Inflammatory macrophage (primary cell): ENCODE results near the gene A3GALT2.

Experiments used
- DNase-seq, 2 donors: peaks; one replicate each; pipeline ENCODE4 v3.0.0-alpha.2; 2020 to 2022
- total RNA-seq, 18 experiments: gene quantifications; one replicate each; lab custom pipeline; 2026; ENCODE audit warnings: mixed read lengths in 6 of 18, inconsistent platforms in 2 of 18; lab: John Stamatoyannopoulos, UW

A3GALT2 gene
- total RNA-seq, result 0 to 0.39 (median 0.08) reads per million in 18 experiments

GRCh38 chr1:33320619-33321165, at the start of gene A3GALT2:
A3GALT2 (minus strand) TSS chr1:33321098; CDS start chr1:33321098, 0 bp downstream.
- DNase-seq, result no peak

- no peak for DNase-seq
Observed at GRCh38 chr1:33370301-33370700, 49.4 kb upstream of the A3GALT2 start.

GRCh38 chr1:33369764-33370163, 48.9 kb upstream of the A3GALT2 start:
- DNase-seq, result no peak

GRCh38 chr1:33369081-33369480, 48.2 kb upstream of the A3GALT2 start:
- DNase-seq, result no peak

- DNase-seq, result no peak
Observed at GRCh38 chr1:33368431-33368830, 47.5 kb upstream of the A3GALT2 start.

GRCh38 chr1:33367485-33368405, 46.8 kb upstream of the A3GALT2 start:
- DNase-seq, result peak; percentile 81 to 89

GRCh38 chr1:33366762-33367484, 46.0 kb upstream of the A3GALT2 start:
- no peak for DNase-seq

- no peak for DNase-seq
Observed at GRCh38 chr1:33365560-33365997, 44.7 kb upstream of the A3GALT2 start.

GRCh38 chr1:33364565-33364918, 43.6 kb upstream of the A3GALT2 start:
- DNase-seq, result no peak

DNA sequence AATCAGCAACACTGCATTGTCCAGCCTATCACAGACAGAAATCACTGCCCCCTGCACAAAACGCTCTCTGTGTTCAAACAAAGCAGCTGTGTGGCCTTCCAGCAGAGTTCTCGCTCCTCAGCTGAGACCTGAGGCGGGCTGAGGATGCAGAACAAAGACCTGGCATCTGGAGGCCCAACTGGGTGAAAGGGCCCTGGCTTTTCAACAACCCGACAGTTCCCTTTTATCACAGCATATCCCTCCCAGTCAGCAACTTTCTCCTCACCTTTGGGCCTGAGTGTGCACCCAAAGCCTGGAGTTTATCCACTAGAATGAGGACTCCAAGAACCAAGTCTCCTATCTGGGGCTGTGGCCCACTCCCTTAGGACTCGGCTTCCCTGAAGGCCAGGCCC, 42.6 kb upstream of the A3GALT2 start:
- DNase-seq, result no peak

- DNase-seq, result no peak
Observed at GRCh38 chr1:33363021-33363420, 42.1 kb upstream of the A3GALT2 start.

DNA sequence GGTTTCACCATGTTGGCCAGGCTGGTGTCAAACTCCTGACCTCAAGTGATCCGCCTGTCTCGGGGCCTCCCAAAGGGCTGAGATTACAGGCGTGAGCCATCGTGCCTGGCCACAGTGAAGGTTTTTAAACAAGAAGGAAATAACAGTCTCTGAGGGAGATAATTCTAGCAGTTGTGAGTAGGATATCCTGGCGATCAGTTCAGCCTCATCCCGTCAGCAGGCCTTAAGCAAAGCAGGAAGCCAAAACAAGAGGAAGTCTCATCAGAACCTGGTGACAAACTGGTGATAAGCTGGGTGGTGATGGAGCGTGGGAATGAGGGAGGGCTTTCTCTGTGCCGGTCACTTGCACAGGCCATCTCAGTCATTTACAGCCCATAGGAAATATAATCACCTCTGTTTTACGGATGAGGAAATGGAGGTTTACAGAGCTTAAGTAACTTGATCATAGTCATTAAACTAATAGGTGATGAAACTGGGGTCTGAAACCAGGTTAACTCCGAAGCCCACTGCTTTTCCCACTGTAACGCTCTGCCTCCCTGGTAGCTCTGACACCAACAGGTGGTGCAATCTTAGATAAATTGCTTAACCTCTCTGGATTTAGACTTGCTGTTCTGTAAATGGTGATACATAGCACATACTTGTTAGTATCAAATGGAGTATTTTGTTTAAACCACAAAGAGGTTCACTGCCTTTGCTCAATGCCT, 40.8 kb upstream of the A3GALT2 start:
- peak; percentile 80 to 95 for DNase-seq

- no peak for DNase-seq
Observed at GRCh38 chr1:33360367-33360766, 39.5 kb upstream of the A3GALT2 start.

DNA sequence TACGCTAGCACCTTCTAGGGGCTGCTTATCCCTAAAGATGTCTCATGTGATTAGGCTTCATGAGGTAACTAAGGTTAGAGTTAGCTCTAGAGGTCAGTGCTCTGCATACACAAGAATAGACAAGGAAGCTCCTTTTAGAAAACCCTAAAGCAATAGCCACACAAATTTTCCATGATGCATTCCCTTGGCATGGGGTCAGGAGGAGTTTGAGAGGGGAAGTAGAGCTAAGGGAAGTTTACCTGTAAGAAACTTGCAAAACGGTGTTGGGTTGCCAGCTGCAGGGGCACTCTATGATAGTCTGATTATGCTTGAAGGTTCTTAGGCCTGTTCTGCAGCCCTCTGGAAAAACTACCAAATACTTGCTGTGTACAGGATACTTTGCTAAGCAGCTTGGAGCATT, 39.0 kb upstream of the A3GALT2 start:
- no peak for DNase-seq

DNA sequence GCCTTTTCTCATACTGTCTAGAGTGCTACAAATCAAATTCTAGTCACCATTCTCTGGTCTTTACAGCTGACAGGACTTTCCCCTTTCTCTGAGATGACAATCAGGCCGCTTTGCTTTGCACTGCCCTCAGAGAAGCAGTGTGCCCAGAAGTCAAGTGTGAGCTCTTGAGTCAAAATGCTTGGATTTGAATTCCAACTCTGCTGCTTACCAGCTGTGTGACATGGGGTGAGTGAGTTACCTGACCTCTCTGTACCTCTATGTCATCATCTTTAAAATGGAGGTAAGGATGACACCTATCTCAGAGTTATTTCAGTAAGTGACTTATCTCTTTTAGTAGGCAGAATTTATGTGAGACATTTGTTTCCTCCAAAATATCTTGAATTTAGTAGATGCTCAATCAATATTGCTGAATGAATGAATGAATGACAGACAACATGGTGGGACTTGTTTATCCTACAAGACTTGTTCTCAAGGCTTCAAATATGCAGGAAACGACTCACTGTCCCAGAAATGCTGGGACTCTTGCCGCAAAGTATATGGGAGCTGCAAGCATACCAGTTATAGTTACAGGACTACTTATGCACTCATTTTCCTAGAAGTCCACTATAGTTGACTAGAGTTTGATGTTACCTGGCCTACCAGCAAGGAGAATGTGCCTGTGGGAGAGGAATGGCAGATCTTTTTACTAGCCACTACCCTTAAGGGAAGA, 38.1 kb upstream of the A3GALT2 start:
- no peak for DNase-seq

DNA sequence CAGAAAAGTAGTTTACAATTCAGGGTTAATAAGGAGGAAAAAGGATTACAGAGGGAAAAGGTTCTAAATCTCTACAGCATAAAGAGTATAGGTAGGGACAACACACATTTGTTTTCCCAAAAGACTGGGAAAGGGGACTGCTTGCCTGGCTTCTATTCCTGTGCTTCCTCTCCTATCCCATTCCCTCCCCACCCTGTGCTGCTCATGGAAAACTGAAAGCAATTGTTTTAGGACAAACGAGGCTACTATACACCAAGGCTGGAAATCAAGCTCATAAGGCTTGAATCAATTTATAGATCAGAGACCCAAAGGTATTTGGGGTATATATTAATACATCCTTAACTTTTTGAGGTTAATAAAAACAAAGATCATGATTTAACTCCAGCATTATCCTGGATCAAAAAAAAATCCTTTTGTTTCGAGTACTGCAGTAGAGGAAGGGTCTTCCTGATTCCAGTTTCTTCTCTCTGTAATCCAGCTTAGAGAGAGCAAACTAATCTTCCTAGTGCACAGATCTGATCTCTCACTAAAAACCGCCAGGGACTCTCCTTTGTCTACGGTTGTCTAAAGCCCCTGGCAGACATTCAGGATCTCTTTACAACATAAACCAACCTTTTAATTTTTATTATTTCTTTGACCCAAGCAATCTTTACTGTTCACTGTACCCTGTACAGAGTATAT, 37.4 kb upstream of the A3GALT2 start:
- DNase-seq, result no peak

DNA sequence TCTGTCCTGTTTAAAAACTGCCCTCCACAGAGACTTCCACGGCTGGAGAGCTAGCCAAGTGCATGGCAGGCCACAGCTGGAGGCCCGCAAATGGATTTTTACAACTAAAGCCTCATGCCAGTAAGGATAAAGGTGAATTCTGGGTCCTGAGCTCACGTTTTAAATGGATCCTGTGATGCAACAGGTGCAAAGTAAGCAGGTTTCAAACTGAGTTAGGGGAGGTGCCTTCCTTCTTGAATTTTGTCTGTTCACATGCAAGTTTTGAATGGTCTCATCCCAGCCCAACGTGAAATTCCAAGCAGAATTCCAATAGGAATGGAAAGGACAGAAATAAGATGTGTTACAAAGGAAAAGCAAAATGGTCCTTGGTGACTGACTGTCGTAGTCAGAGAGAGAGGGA, 36.2 kb upstream of the A3GALT2 start:
- no peak for DNase-seq

DNA sequence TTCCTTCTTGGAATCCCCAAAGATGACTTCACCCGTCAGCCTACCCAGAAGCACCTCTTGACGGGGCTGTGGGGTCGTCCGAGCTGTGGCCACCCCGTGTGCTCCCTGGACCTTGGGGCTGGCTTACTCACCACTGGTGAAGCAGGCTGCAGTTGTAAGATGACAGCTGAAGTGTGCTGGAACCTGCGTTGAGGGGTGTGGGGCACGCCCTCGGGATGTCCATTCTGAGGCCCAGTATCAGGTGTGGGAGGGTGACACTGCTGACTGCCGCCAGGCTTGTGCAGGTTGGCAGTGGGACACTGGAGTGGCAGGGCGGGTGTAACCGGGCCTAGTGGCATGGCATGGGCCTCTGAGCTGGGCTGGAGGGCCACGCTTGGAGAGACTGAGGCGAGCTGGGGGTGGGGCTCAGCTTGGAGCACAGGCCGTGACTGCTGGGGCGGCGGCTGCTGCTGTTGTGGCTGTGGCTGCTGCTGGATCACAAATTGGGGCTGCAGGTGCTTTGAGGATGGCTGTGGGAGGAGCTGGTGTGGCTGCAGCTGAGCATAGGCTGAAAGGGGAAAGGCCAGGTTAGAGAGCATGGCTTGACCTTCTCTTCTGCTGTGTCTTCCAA, 33.9 kb upstream of the A3GALT2 start:
- DNase-seq, result no peak

DNA sequence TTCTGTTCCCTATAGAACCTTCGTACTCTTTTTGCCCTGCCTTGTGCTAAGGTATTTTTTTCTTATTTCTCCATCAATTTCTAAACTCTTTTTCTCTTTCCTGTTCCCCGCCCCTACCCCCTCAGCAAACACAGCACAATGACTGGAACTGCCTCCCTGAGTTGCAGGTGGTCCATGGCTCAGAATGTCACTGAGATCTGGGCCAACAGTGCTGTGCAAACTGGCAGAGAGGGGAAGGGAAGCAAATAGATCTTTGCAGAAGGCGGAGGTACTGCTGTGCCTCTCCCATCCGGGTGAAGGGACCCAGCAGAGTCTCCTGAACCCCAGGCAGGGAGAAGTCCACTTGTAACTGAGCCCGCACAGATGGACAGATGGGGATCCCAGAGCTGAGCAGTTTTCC, 32.6 kb upstream of the A3GALT2 start:
- DNase-seq, result no peak

DNA sequence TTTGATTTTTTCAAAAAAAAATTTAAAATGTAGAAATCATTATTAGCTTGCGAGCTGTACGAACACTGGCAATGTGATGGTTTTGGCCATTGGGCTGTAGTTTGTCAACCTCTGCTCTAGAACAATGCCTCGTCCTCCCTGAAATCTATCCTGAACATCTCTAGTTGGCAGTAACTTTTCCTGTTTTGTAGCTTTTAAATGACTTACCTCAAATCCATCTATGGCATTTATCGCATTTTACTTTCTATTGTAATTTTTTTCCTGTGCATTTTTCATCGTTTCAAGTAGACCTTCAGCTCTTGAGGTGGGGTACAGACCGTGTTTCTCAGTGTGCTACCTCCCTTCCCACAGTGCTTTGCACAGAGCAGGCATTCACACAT, 30.4 kb upstream of the A3GALT2 start:
- DNase-seq, result no peak

DNA sequence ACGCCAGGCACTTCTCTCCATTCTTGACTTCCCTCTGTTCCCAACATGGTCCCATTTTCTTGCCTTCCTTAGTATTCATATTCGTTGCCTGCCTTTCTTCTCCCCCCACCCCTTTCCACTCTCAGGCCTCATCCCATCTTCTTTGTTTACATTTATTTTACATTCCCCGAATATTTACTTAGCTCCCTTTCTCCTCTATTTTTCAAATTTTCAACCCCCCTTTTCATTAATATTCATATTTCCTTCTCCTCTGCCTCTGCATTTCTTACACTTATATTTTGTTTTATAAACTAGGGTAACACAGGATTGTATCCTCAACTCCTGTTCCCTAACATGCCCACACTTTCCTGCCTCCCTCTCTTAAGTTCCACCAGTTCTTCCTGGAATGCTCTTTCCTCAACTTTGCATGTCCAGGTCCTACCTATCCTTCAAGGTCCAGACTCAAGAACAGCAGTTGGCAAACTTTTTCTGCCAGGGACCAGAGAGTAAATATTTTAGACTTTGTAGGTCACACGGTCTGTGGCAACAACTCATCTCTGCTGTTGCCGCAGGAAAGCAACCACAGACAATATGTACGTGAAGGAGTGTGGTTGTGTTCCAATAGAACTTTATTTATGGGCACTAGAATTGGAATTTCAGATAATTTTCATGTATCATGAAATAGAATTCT, 29.8 kb upstream of the A3GALT2 start:
- DNase-seq, result no peak
